ENCODE data around the gene IGF2BP2. TPM values are rescaled to one million over a fixed set of nuclear protein-coding genes. Genes with fewer than 3 reads are reported as not detected.

IGF2BP2 gene
- total and polyA plus RNA-seq, 2 of the 4 experiments (the other 2 are of a cell fraction), result 23.4 to 88.2 TPM

DNA sequence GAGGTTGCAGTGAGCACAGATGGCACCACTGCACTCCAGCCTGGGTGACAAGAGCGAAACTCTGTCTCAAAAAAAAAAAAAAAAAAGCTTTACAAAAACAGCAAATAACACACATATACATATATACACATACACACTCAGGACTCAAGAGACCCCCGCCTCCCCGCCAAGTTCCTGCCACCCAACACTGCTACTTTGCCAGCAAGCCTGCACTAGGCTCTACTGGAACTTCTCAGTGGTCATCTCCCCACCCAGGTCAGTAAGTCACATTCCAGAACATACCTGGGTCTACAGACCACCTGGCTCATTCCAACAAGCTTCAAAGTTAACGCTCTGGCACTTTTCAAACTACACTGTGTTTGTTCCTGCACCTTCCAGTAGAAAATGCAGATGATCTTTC is 176.4 kb downstream of the IGF2BP2 start:
- dilution Hi-C loops (cut with HindIII; ENCODE audit: low sequenced_read_pairs, unreplicated experiment), result no loop called here
- Histone ChIP-seq H3K56ac (ENCODE audit: extremely low read depth, insufficient read depth, low read length) (no peak overlapping the region), H4K20me1 (ENCODE audit: insufficient read depth, low read length) (peaks cover 18% of the 10 kb centered on the region; the same call in 1 of the 2 replicates), H3K4me3 (ENCODE audit: insufficient read depth, low read depth, low read length) (no peak overlapping the region), H2AFZ (replicated peaks; ENCODE audit: low read length, poor library complexity) (no peak overlapping the region), H3K27ac (ENCODE audit: insufficient read depth, low read length) (no peak overlapping the region), H3K79me1 (ENCODE audit: low read depth in 1 of 2, low read length in 2 of 2) (peaks cover 20 to 36% of the 10 kb centered on the region in 2 experiments), H2AK9ac (replicated peaks; ENCODE audit: low read depth, low read length, poor library complexity) (no peak overlapping the region), H3K9me3 (ENCODE audit: control insufficient read depth, insufficient read depth, low read length) (no peaks in the 10 kb centered on the region), H2BK120ac (ENCODE audit: low read depth, low read length) (no peak overlapping the region), H4K91ac (ENCODE audit: insufficient read depth, low read depth, low read length) (no peak overlapping the region), H2BK20ac (ENCODE audit: low read depth, low read length) (no peak overlapping the region), H3K9me1 (ENCODE audit: insufficient read depth, low read length) (peaks cover 5% of the 10 kb centered on the region; the same call in 1 of the 2 replicates), H3K4ac (ENCODE audit: low read depth, low read length) (no peak overlapping the region), H3K14ac (replicated peaks; ENCODE audit: low read depth, low read length) (no peak overlapping the region), H2BK5ac (ENCODE audit: low read depth, low read length, poor library complexity, severe bottlenecking) (no peak overlapping the region), H3K23ac (ENCODE audit: low read depth, low read length) (no peak overlapping the region), H4K8ac (ENCODE audit: low read depth in 2 of 2, low read length in 2 of 2) (no peak overlapping the region), H4K5ac (ENCODE audit: low read depth, low read length) (no peak overlapping the region), H2AK5ac (ENCODE audit: low read depth, low read length) (no peak overlapping the region), H3K27me3 (ENCODE audit: control insufficient read depth, insufficient read depth, low read length) (no peaks in the 10 kb centered on the region), H3K9ac (ENCODE audit: low read depth, low read length) (no peak overlapping the region), H3K18ac (ENCODE audit: low read depth, low read length) (no peak overlapping the region), H3K36me3 (ENCODE audit: control insufficient read depth, insufficient read depth, low read length) (peaks cover 69% of the 10 kb centered on the region), H3K4me2 (ENCODE audit: low read depth, low read length) (no peak overlapping the region), H3K4me1 (ENCODE audit: control insufficient read depth, insufficient read depth, low read length) (no peaks in the 10 kb centered on the region), H2BK15ac (ENCODE audit: low read depth, low read length) (no peak overlapping the region)
- ChIA-PET CTCF (no interaction called here), POLR2A (ENCODE audit: unreplicated experiment) (no interaction called here)
- WGBS, 2 experiments (ENCODE audit: extremely low coverage in 2 of 2, insufficient read length in 1 of 2), result 90% methylated on average over 2 of the region's 4 CpGs; no CpG with 5 or more reads in 1 of the 2 experiments
- no peak for ATAC-seq (ENCODE audit: low read depth)
- DNase-seq, result no peak
- in situ Hi-C loops (cut with MboI; ENCODE audit: low sequenced_read_pairs), result no loop called here
- no TSS peak for BruUV-seq (replicated peaks)
- intact Hi-C loops (cut with micrococcal nuclease), result no loop called here
- TF ChIP-seq FOS (IDR thresholded peaks at IDR 0.05; ENCODE audit: low read depth, low read length), result no peak
- no peak for TF ChIP-seq POLR2A (IDR thresholded peaks at IDR 0.05; ENCODE audit: low read depth, low read length)
- no peak for TF ChIP-seq CHD1 (IDR thresholded peaks at IDR 0.05; ENCODE audit: low read depth, low read length)
- TF ChIP-seq RCOR1 (IDR thresholded peaks at IDR 0.05; ENCODE audit: insufficient replicate concordance, low read length), result no peak
- TF ChIP-seq, protein P1, sequence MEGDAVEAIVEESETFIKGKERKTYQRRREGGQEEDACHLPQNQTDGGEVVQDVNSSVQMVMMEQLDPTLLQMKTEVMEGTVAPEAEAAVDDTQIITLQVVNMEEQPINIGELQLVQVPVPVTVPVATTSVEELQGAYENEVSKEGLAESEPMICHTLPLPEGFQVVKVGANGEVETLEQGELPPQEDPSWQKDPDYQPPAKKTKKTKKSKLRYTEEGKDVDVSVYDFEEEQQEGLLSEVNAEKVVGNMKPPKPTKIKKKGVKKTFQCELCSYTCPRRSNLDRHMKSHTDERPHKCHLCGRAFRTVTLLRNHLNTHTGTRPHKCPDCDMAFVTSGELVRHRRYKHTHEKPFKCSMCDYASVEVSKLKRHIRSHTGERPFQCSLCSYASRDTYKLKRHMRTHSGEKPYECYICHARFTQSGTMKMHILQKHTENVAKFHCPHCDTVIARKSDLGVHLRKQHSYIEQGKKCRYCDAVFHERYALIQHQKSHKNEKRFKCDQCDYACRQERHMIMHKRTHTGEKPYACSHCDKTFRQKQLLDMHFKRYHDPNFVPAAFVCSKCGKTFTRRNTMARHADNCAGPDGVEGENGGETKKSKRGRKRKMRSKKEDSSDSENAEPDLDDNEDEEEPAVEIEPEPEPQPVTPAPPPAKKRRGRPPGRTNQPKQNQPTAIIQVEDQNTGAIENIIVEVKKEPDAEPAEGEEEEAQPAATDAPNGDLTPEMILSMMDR (conservative IDR thresholded peaks at IDR 0.05; ENCODE audit: low read depth, low read length), result no peak
- TF ChIP-seq RFX5 (IDR thresholded peaks at IDR 0.05; ENCODE audit: low read depth, low read length), result no peak
- no peak for TF ChIP-seq CEBPB (IDR thresholded peaks at IDR 0.05; ENCODE audit: low read depth, low read length)
- no peak for TF ChIP-seq MXI1 (IDR thresholded peaks at IDR 0.05; ENCODE audit: borderline replicate concordance, low read depth, low read length)
- no peak for TF ChIP-seq NFE2L2 (IDR thresholded peaks at IDR 0.05; ENCODE audit: low read depth, low read length)
- TF ChIP-seq MAFK (IDR thresholded peaks at IDR 0.05; ENCODE audit: low read depth, low read length), result no peak
- no peak for TF ChIP-seq SMC3 (IDR thresholded peaks at IDR 0.05; ENCODE audit: low read depth, low read length)
- TF ChIP-seq ELK1 (IDR thresholded peaks at IDR 0.05; ENCODE audit: borderline replicate concordance, low read depth, low read length), result no peak
- TF ChIP-seq BHLHE40 (IDR thresholded peaks at IDR 0.05; ENCODE audit: low read depth, low read length), result no peak
- TF ChIP-seq, protein P2, sequence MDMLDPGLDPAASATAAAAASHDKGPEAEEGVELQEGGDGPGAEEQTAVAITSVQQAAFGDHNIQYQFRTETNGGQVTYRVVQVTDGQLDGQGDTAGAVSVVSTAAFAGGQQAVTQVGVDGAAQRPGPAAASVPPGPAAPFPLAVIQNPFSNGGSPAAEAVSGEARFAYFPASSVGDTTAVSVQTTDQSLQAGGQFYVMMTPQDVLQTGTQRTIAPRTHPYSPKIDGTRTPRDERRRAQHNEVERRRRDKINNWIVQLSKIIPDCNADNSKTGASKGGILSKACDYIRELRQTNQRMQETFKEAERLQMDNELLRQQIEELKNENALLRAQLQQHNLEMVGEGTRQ (IDR thresholded peaks at IDR 0.05; ENCODE audit: low read depth, low read length), result no peak
- no peak for TF ChIP-seq MAZ (IDR thresholded peaks at IDR 0.05; ENCODE audit: borderline replicate concordance, low read depth, low read length)
- no peak for TF ChIP-seq RAD21 (IDR thresholded peaks at IDR 0.05; ENCODE audit: low read length)
